Activated CD4-positive, alpha-beta T cell treated with anti-CD3 and anti-CD28 coated beads, Interleukin-2, amount 50 U/mL, for 48 hours (primary cell): Measurements from ENCODE around the gene TBX2.

Source experiments
- DNase-seq, 2 experiments: peaks; one replicate each; pipeline ENCODE4 v3.0.0-alpha.2; 2020

Gene TBX2

GRCh38 chr17:61403801-61404662 lies 4.4 kb downstream of the TBX2 start:
- no peak for DNase-seq

GRCh38 chr17:61404663-61404912 lies 4.9 kb downstream of the TBX2 start:
- DNase-seq: no peak

- no peak for DNase-seq
Measured at GRCh38 chr17:61404913-61405685, 5.5 kb downstream of the TBX2 start.

- no peak for DNase-seq
Measured at GRCh38 chr17:61405686-61406536, 6.3 kb downstream of the TBX2 start.

- DNase-seq: no peak
Measured at GRCh38 chr17:61406537-61406845, 6.8 kb downstream of the TBX2 start.

- no peak for DNase-seq
Measured at GRCh38 chr17:61406971-61407911, 7.6 kb downstream of the TBX2 start.

- DNase-seq: no peak
Measured at GRCh38 chr17:61408151-61409041, 8.8 kb downstream of the TBX2 start.

GRCh38 chr17:61409301-61410112 lies 9.9 kb downstream of the TBX2 start:
- peak in 1 of 2 experiments; percentile 53 for DNase-seq

GRCh38 chr17:61410141-61411010 lies 10.7 kb downstream of the TBX2 start:
- peak; percentile 75 to 81 for DNase-seq

- no peak for DNase-seq
Measured at GRCh38 chr17:61411011-61411260, 11.3 kb downstream of the TBX2 start.

- no peak for DNase-seq
Measured at GRCh38 chr17:61411261-61412142, 11.9 kb downstream of the TBX2 start.

- peak; percentile 76 to 81 for DNase-seq
Measured at GRCh38 chr17:61412143-61412859, 12.7 kb downstream of the TBX2 start.

- DNase-seq: no peak
Measured at GRCh38 chr17:61412860-61413660, 13.4 kb downstream of the TBX2 start.

- no peak for DNase-seq
Measured at GRCh38 chr17:61413661-61414126, 14.1 kb downstream of the TBX2 start.

- DNase-seq: no peak
Measured at GRCh38 chr17:61414141-61414935, 14.7 kb downstream of the TBX2 start.

GRCh38 chr17:61414936-61415251 lies 15.3 kb downstream of the TBX2 start:
- no peak for DNase-seq
